Measurements from ENCODE around the gene RTL9. TPM values are rescaled to one million over a fixed set of nuclear protein-coding genes. Genes with fewer than 3 reads are reported as not detected.

The RTL9 gene
- total RNA-seq (not detected in 2 replicates), polyA plus RNA-seq (not detected in 2 replicates), polyA minus RNA-seq (not detected in 2 replicates), Bru-seq, nascent RNA (percentile 3 among the genes with signal in this experiment), BruChase-seq, experiment 1, labeled RNA remaining after a 6-hour chase (percentile 11 among the genes with signal in this experiment), BruChase-seq, experiment 2, labeled RNA remaining after a 2-hour chase (percentile 20 among the genes with signal in this experiment)
- polyA plus RNA-seq (2011; cell fraction: cytosol; rRNA removed) = not detected in 2 replicates
- not detected in 2 replicates for polyA plus RNA-seq (2011; cell fraction: nucleus; rRNA removed)
- not detected in 2 replicates for polyA plus RNA-seq (2012)
- not detected for polyA minus RNA-seq (2011; cell fraction: cytosol; rRNA and poly(A)+ RNA removed)
- not detected in 2 replicates for polyA minus RNA-seq (2011; cell fraction: nucleus; rRNA and poly(A)+ RNA removed)
- long read RNA-seq = 0 reads

GRCh38 chrX:110358548-110358947 is at the start of gene RTL9:
RTL9 (plus strand) TSS chrX:110358848; CDS start chrX:110450618, 91,770 bp downstream.
- Histone ChIP-seq H3K4me1 (ENCODE audit: control insufficient read depth, extremely low read depth, insufficient read depth, low read length) (no peaks in the 10 kb centered on the region), H3K36me3 (ENCODE audit: control insufficient read depth in 2 of 2, extremely low read depth in 1 of 2, insufficient read depth in 2 of 2, low read length in 2 of 2) (no peaks in the 10 kb centered on the region), H3K79me2 (ENCODE audit: control insufficient read depth, insufficient read depth, low read length) (no peaks in the 10 kb centered on the region), H3K27me3 (ENCODE audit: control insufficient read depth in 2 of 2, insufficient read depth in 2 of 2, low read length in 2 of 2) (no peaks in the 10 kb centered on the region), H3K27ac (ENCODE audit: insufficient read depth, low read depth, low read length) (no peak within 1 kb of the TSS), H4K20me1 (replicated peaks; ENCODE audit: control insufficient read depth, extremely low read depth, insufficient read depth, low read length) (no peaks in the 10 kb centered on the region), H3K4me2 (ENCODE audit: insufficient read depth, low read length) (no peak within 1 kb of the TSS), H3K9me1 (replicated peaks; ENCODE audit: control insufficient read depth, extremely low read depth, insufficient read depth, low read length) (no peaks in the 10 kb centered on the region), H3K4me3 (replicated peaks in 1 of 3; ENCODE audit: insufficient read depth in 1 of 3, low read depth in 1 of 3, low read length in 3 of 3) (no peak within 1 kb of the TSS), H2AFZ (ENCODE audit: low read depth, low read length) (no peak within 1 kb of the TSS), H3K9ac (replicated peaks; ENCODE audit: extremely low read depth, insufficient read depth, low read length) (no peak within 1 kb of the TSS), H3K9me3 (replicated peaks; ENCODE audit: control insufficient read depth, insufficient read depth, low read length) (no peaks in the 10 kb centered on the region)
- ChIA-PET CTCF (interaction anchor here (1.1 kb wide), 1 partner anchor 198 kb away, joined by 3 read pairs; no protein-coding TSS in a partner anchor), POLR2A (no interaction called here)
- FAIRE-seq = no peak
- TF ChIP-seq CTCF (IDR thresholded peaks at IDR 0.05; ENCODE audit: extremely low read depth in 1 of 2, insufficient read depth in 1 of 2, low read depth in 1 of 2, low read length in 2 of 2) = no peak
- TF ChIP-seq MYC (IDR thresholded peaks at IDR 0.05; ENCODE audit: low read depth, low read length) = no peak
- TF ChIP-seq JUN (IDR thresholded peaks at IDR 0.05; ENCODE audit: borderline replicate concordance, insufficient read depth, insufficient read length, low read depth) = no peak
- TF ChIP-seq FOS (IDR thresholded peaks at IDR 0.05; ENCODE audit: borderline replicate concordance, insufficient read depth, low read length) = no peak
- TF ChIP-seq POLR2AphosphoS5 (IDR thresholded peaks at IDR 0.05; ENCODE audit: insufficient read depth, low read depth, low read length) = no peak
- no TSS peak for BruUV-seq (replicated peaks)
- dilution Hi-C loops (cut with MboI; ENCODE audit: extremely low pct_ligation_motif_present, low sequenced_read_pairs) = no loop called here
- intact Hi-C loops (cut with micrococcal nuclease) = no loop called here
- DNase-seq (ENCODE audit: low read depth, low spot score) = no peak
